Measurements from ENCODE around the gene SFT2D2.

The SFT2D2 gene

GRCh38 chr1:168234846-168235547, 9.2 kb downstream of the SFT2D2 start:
- DNase-seq = peak; percentile 36 to 64 (median 59)
- H3K9me3 ChIP-seq (ENCODE audit: control extremely low read depth in 1 of 5, control insufficient read depth in 4 of 5, insufficient read depth in 2 of 5, low read depth in 1 of 5, low read length in 4 of 5) = no peaks in the 10 kb centered on the region
- H3K27ac ChIP-seq (ENCODE audit: insufficient read depth in 1 of 2, low read depth in 1 of 2, low read length in 2 of 2, poor library complexity in 1 of 2, severe bottlenecking in 2 of 2) = no peak overlapping the region
- POLR2A ChIA-PET = no interaction called here
- no peak overlapping the region for H3K4me3 ChIP-seq (ENCODE audit: control insufficient read depth in 1 of 7, extremely low read depth in 1 of 7, insufficient read depth in 4 of 7, low read depth in 2 of 7, low read length in 6 of 7)
- H3K4me1 ChIP-seq (ENCODE audit: control extremely low read depth in 1 of 4, control insufficient read depth in 4 of 4, insufficient read depth in 4 of 4, low read length in 3 of 4) = no peaks in the 10 kb centered on the region
- no peaks in the 10 kb centered on the region for H3K27me3 ChIP-seq (replicated peaks in 2 of 5; ENCODE audit: control insufficient read depth in 4 of 5, insufficient read depth in 5 of 5, low read length in 4 of 5)
- CTCF ChIA-PET = interaction anchor here (0.8 to 2.7 kb wide), 11 partner anchors 9 to 204 kb away, joined by 3 to 23 read pairs (median 3); partner anchors contain the start of gene SFT2D2
- 100% methylated on average over 6 of the region's 8 CpGs for WGBS (ENCODE audit: insufficient coverage)
- peaks cover 39 to 87% (median 61%) of the 10 kb centered on the region in 4 experiments for H3K36me3 ChIP-seq (ENCODE audit: control insufficient read depth in 4 of 4, insufficient read depth in 4 of 4, low read length in 3 of 4)

GRCh38 chr1:168235548-168235885, 9.7 kb downstream of the SFT2D2 start:
- POLR2A ChIA-PET = no interaction called here
- no peak overlapping the region for H3K27ac ChIP-seq (ENCODE audit: insufficient read depth in 1 of 2, low read depth in 1 of 2, low read length in 2 of 2, poor library complexity in 1 of 2, severe bottlenecking in 2 of 2)
- no peak for DNase-seq

GRCh38 chr1:168235937-168236336, 10.1 kb downstream of the SFT2D2 start:
- H3K36me3 ChIP-seq (ENCODE audit: control insufficient read depth in 4 of 4, insufficient read depth in 4 of 4, low read length in 3 of 4) = peaks cover 37 to 88% (median 66%) of the 10 kb centered on the region in 4 experiments
- WGBS (ENCODE audit: insufficient coverage) = 100% methylated on average over 3 of the region's 3 CpGs
- H3K4me3 ChIP-seq (ENCODE audit: control insufficient read depth in 1 of 7, extremely low read depth in 1 of 7, insufficient read depth in 4 of 7, low read depth in 2 of 7, low read length in 6 of 7) = no peak overlapping the region
- H3K27me3 ChIP-seq (replicated peaks in 2 of 5; ENCODE audit: control insufficient read depth in 4 of 5, insufficient read depth in 5 of 5, low read length in 4 of 5) = no peaks in the 10 kb centered on the region
- ChIA-PET POLR2A (no interaction called here), CTCF (interaction anchor here (0.9 to 2.7 kb wide), 8 partner anchors 9 to 203 kb away, joined by 3 to 23 read pairs (median 4); partner anchors contain the start of gene SFT2D2)
- H3K9me3 ChIP-seq (ENCODE audit: control extremely low read depth in 1 of 5, control insufficient read depth in 4 of 5, insufficient read depth in 2 of 5, low read depth in 1 of 5, low read length in 4 of 5) = no peaks in the 10 kb centered on the region
- no peaks in the 10 kb centered on the region for H3K4me1 ChIP-seq (ENCODE audit: control extremely low read depth in 1 of 4, control insufficient read depth in 4 of 4, insufficient read depth in 4 of 4, low read length in 3 of 4)
- no peak for DNase-seq
- H3K27ac ChIP-seq (ENCODE audit: insufficient read depth in 1 of 2, low read depth in 1 of 2, low read length in 2 of 2, poor library complexity in 1 of 2, severe bottlenecking in 2 of 2) = no peak overlapping the region

More at GRCh38 chr1:168235548-168235885, 9.7 kb downstream of the SFT2D2 start:
- Histone ChIP-seq H3K9me3 (ENCODE audit: control extremely low read depth in 1 of 5, control insufficient read depth in 4 of 5, insufficient read depth in 2 of 5, low read depth in 1 of 5, low read length in 4 of 5) (no peaks in the 10 kb centered on the region), H3K4me1 (ENCODE audit: control extremely low read depth in 1 of 4, control insufficient read depth in 4 of 4, insufficient read depth in 4 of 4, low read length in 3 of 4) (no peaks in the 10 kb centered on the region), H3K36me3 (ENCODE audit: control insufficient read depth in 4 of 4, insufficient read depth in 4 of 4, low read length in 3 of 4) (peaks cover 37 to 89% (median 66%) of the 10 kb centered on the region in 4 experiments), H3K4me3 (ENCODE audit: control insufficient read depth in 1 of 7, extremely low read depth in 1 of 7, insufficient read depth in 4 of 7, low read depth in 2 of 7, low read length in 6 of 7) (no peak overlapping the region), H3K27me3 (replicated peaks in 2 of 5; ENCODE audit: control insufficient read depth in 4 of 5, insufficient read depth in 5 of 5, low read length in 4 of 5) (no peaks in the 10 kb centered on the region)
- CTCF ChIA-PET = interaction anchor here (0.8 to 2.7 kb wide), 9 partner anchors 9 to 204 kb away, joined by 3 to 23 read pairs (median 3); partner anchors contain the start of gene SFT2D2

GRCh38 chr1:168236836-168237611, 11.2 kb downstream of the SFT2D2 start:
- Histone ChIP-seq H3K9me3 (ENCODE audit: control extremely low read depth in 1 of 5, control insufficient read depth in 4 of 5, insufficient read depth in 2 of 5, low read depth in 1 of 5, low read length in 4 of 5) (no peaks in the 10 kb centered on the region), H3K27me3 (replicated peaks in 2 of 5; ENCODE audit: control insufficient read depth in 4 of 5, insufficient read depth in 5 of 5, low read length in 4 of 5) (no peaks in the 10 kb centered on the region), H3K36me3 (ENCODE audit: control insufficient read depth in 4 of 4, insufficient read depth in 4 of 4, low read length in 3 of 4) (peaks cover 32 to 86% (median 67%) of the 10 kb centered on the region in 4 experiments), H3K4me3 (ENCODE audit: control insufficient read depth in 1 of 7, extremely low read depth in 1 of 7, insufficient read depth in 4 of 7, low read depth in 2 of 7, low read length in 6 of 7) (no peak overlapping the region), H3K27ac (ENCODE audit: insufficient read depth in 1 of 2, low read depth in 1 of 2, low read length in 2 of 2, poor library complexity in 1 of 2, severe bottlenecking in 2 of 2) (no peak overlapping the region), H3K4me1 (ENCODE audit: control extremely low read depth in 1 of 4, control insufficient read depth in 4 of 4, insufficient read depth in 4 of 4, low read length in 3 of 4) (no peaks in the 10 kb centered on the region)
- CTCF ChIA-PET = no interaction called here
- POLR2A ChIA-PET = no interaction called here
- 100% methylated on average over 7 of the region's 7 CpGs for WGBS (ENCODE audit: insufficient coverage)
- DNase-seq = no peak

GRCh38 chr1:168243198-168243597, 17.4 kb downstream of the SFT2D2 start:
- CTCF ChIA-PET = no interaction called here

GRCh38 chr1:168243636-168244212, 17.9 kb downstream of the SFT2D2 start:
- H3K27me3 ChIP-seq (replicated peaks in 2 of 5; ENCODE audit: control insufficient read depth in 4 of 5, insufficient read depth in 5 of 5, low read length in 4 of 5) = no peaks in the 10 kb centered on the region
- no peaks in the 10 kb centered on the region for H3K9me3 ChIP-seq (ENCODE audit: control extremely low read depth in 1 of 5, control insufficient read depth in 4 of 5, insufficient read depth in 2 of 5, low read depth in 1 of 5, low read length in 4 of 5)
- H3K4me1 ChIP-seq (ENCODE audit: control extremely low read depth in 1 of 4, control insufficient read depth in 4 of 4, insufficient read depth in 4 of 4, low read length in 3 of 4) = no peaks in the 10 kb centered on the region
- ChIA-PET POLR2A (no interaction called here), CTCF (interaction anchor here (1.7 kb wide), 1 partner anchor 8 kb away, joined by 4 read pairs; no protein-coding TSS in a partner anchor)
- no peak overlapping the region for H3K27ac ChIP-seq (ENCODE audit: insufficient read depth in 1 of 2, low read depth in 1 of 2, low read length in 2 of 2, poor library complexity in 1 of 2, severe bottlenecking in 2 of 2)
- H3K4me3 ChIP-seq (ENCODE audit: control insufficient read depth in 1 of 7, extremely low read depth in 1 of 7, insufficient read depth in 4 of 7, low read depth in 2 of 7, low read length in 6 of 7) = no peak overlapping the region
- WGBS (ENCODE audit: insufficient coverage) = 88% methylated on average over 3 of the region's 3 CpGs
- peaks cover 31 to 69% (median 56%) of the 10 kb centered on the region in 4 experiments for H3K36me3 ChIP-seq (ENCODE audit: control insufficient read depth in 4 of 4, insufficient read depth in 4 of 4, low read length in 3 of 4)
- no peak for DNase-seq

More at GRCh38 chr1:168243198-168243597, 17.4 kb downstream of the SFT2D2 start:
- H3K27me3 ChIP-seq (replicated peaks in 2 of 5; ENCODE audit: control insufficient read depth in 4 of 5, insufficient read depth in 5 of 5, low read length in 4 of 5) = no peaks in the 10 kb centered on the region
- WGBS (ENCODE audit: insufficient coverage) = 92% methylated on average over 1 of the region's 2 CpGs
- no peak overlapping the region for H3K27ac ChIP-seq (ENCODE audit: insufficient read depth in 1 of 2, low read depth in 1 of 2, low read length in 2 of 2, poor library complexity in 1 of 2, severe bottlenecking in 2 of 2)
- H3K9me3 ChIP-seq (ENCODE audit: control extremely low read depth in 1 of 5, control insufficient read depth in 4 of 5, insufficient read depth in 2 of 5, low read depth in 1 of 5, low read length in 4 of 5) = no peaks in the 10 kb centered on the region
- no peak for DNase-seq
- H3K36me3 ChIP-seq (ENCODE audit: control insufficient read depth in 4 of 4, insufficient read depth in 4 of 4, low read length in 3 of 4) = peaks cover 31 to 74% (median 59%) of the 10 kb centered on the region in 4 experiments
- H3K4me1 ChIP-seq (ENCODE audit: control extremely low read depth in 1 of 4, control insufficient read depth in 4 of 4, insufficient read depth in 4 of 4, low read length in 3 of 4) = no peaks in the 10 kb centered on the region
- POLR2A ChIA-PET = no interaction called here
- no peak overlapping the region for H3K4me3 ChIP-seq (ENCODE audit: control insufficient read depth in 1 of 7, extremely low read depth in 1 of 7, insufficient read depth in 4 of 7, low read depth in 2 of 7, low read length in 6 of 7)

All from common myeloid progenitor, CD34-positive (primary cell).